GM12874 (cell line): ENCODE results near the gene HOXB8.

Experiments
- CTCF ChIP-seq: IDR thresholded peaks from 2 replicates; pipeline ENCODE4 v1.5.1; 2011; ENCODE audit warnings: low read depth, mild to moderate bottlenecking, control low read depth, low read length, moderate library complexity; ENCODE audit not compliant: insufficient read depth

Gene HOXB8

GRCh38 chr17:48636177-48637018, 21.3 kb upstream of the HOXB8 start:
- TF ChIP-seq CTCF = peak; percentile 89

GRCh38 chr17:48634493-48635208, 19.6 kb upstream of the HOXB8 start:
- no peak for TF ChIP-seq CTCF

- TF ChIP-seq CTCF = no peak
Measured at GRCh38 chr17:48633266-48633677, 18.2 kb upstream of the HOXB8 start.

GRCh38 chr17:48632579-48633265, 17.6 kb upstream of the HOXB8 start:
- TF ChIP-seq CTCF = no peak

GRCh38 chr17:48631693-48632578, 16.8 kb upstream of the HOXB8 start:
- no peak for TF ChIP-seq CTCF

GRCh38 chr17:48630925-48631692, 16.0 kb upstream of the HOXB8 start:
- no peak for TF ChIP-seq CTCF
